Activated CD4-positive, alpha-beta T cell treated with anti-CD3 and anti-CD28 coated beads for 36 hours (primary cell): ENCODE results near the gene SLC2A6. TPM values are rescaled to one million over a fixed set of nuclear protein-coding genes. Genes with fewer than 3 reads are reported as not detected.

ENCODE experiments used
- ATAC-seq: fragments of 200-7000 bp; cut with Tn5 transposase; one replicate; pipeline ENCODE4 v1.10.0; 2021; ENCODE audit warnings: mild to moderate bottlenecking, moderate library complexity
- CTCF ChIA-PET: fragments of 350-600 bp; sonication (Branson Sonifier 250); formaldehyde crosslinking; loops from one replicate; lab custom pipeline; 2021; ENCODE audit warnings: antibody characterized with exemption; lab: Charles Lee
- POLR2A ChIA-PET: fragments of 350-600 bp; sonication (Branson Sonifier 250); formaldehyde crosslinking; loops from one replicate; lab custom pipeline; 2021; ENCODE audit warnings: antibody characterized with exemption, inconsistent platforms; lab: Charles Lee
- DNase-seq: peaks from one replicate; pipeline ENCODE4 v3.0.0-alpha.2; 2020
- H3K27ac Mint-ChIP-seq: one replicate; pipeline ENCODE4 v1.8.0; 2021; ENCODE audit warnings: mixed read lengths
- H3K27me3 Mint-ChIP-seq: one replicate; pipeline ENCODE4 v1.8.0; 2021; ENCODE audit warnings: mixed read lengths
- H3K36me3 Mint-ChIP-seq: one replicate; pipeline ENCODE4 v1.8.0; 2021; ENCODE audit warnings: low read depth, mixed read lengths
- H3K4me1 Mint-ChIP-seq: one replicate; pipeline ENCODE4 v1.8.0; 2021; ENCODE audit warnings: mixed read lengths
- H3K4me3 Mint-ChIP-seq: one replicate; pipeline ENCODE4 v1.8.0; 2021; ENCODE audit warnings: mild to moderate bottlenecking, moderate library complexity, mixed read lengths
- H3K9me3 Mint-ChIP-seq: one replicate; pipeline ENCODE4 v1.8.0; 2021; ENCODE audit warnings: low read depth, mixed read lengths
- intact Hi-C, 2 experiments: fragments of 100-400 bp; cut with DNase I in 1 of 2; cut with micrococcal nuclease in 1 of 2; formaldehyde crosslinking; loops; one replicate each; pipeline versions ENCODE4 v1.14.2 to v1.15.1; 2022 to 2024; cut with DNase I, micrococcal nuclease
- total RNA-seq, 2 experiments: library from RNA; stranded (reverse); gene quantifications; one replicate each; pipeline ENCODE4 v1.2.3, GENCODE V29; 2021

Gene SLC2A6
- total RNA-seq, 2 experiments from 2014 or later, result 1.6 to 1.9 TPM

GRCh38 chr9:133521122-133522072, 42.5 kb upstream of the SLC2A6 start:
- no peak overlapping the region for H3K27ac Mint-ChIP-seq

DNA sequence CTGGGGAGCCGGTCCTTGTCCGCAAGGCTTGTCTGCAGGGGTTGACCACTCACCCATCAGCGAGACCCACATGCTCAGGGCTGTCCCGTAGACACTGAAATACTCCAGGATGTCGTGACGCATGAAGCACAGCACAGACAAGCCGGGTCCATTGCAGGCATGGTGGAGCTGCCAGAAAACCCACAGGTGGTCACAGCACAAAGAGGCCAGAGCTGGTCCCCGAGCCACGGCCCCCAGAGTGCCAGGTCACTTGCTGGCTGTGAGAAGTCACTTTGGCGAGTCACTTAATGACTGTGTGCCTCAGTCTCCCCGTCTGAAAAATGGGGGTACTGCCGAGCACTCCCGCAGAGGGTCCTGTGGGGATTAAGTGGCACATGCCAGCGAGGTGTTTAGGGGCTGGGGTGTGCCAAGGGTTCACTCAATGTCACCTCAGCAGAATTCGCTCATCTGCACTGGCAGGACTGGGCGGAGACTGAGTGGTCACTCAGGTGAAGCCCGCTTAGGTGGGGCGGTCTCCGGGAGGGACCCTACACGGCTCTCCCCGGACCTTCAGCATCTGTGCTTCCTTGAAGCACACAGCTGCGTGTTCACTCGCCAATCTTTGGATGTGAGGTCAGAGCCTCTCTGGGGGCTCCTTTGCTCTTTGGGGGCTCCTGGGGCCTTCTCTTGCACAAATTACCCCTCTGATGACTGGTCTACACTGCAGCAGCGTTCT, 41.4 kb upstream of the SLC2A6 start:
- ATAC-seq (no peak), DNase-seq (no peak)
- H3K4me3 Mint-ChIP-seq, result no peak overlapping the region
- no peaks in the 10 kb centered on the region for H3K36me3 Mint-ChIP-seq
- no peak overlapping the region for H3K27ac Mint-ChIP-seq
- ChIA-PET CTCF (interaction anchor here (0.7 kb wide), 1 partner anchor 136 kb away, joined by 4 read pairs; no protein-coding TSS in a partner anchor), POLR2A (no interaction called here)
- no peaks in the 10 kb centered on the region for H3K9me3 Mint-ChIP-seq
- intact Hi-C loops, result no loop called here
- no peaks in the 10 kb centered on the region for H3K4me1 Mint-ChIP-seq
- H3K27me3 Mint-ChIP-seq, result no peaks in the 10 kb centered on the region

More at GRCh38 chr9:133521122-133522072, 42.5 kb upstream of the SLC2A6 start:
- no peak for ATAC-seq
- H3K9me3 Mint-ChIP-seq, result no peaks in the 10 kb centered on the region
- POLR2A ChIA-PET, result no interaction called here
- H3K4me3 Mint-ChIP-seq, result no peak overlapping the region
- CTCF ChIA-PET, result interaction anchor here (0.7 to 1.0 kb wide), 2 partner anchors 137 to 474 kb away, joined by 3 to 4 read pairs; no protein-coding TSS in a partner anchor
- H3K36me3 Mint-ChIP-seq, result no peaks in the 10 kb centered on the region
- intact Hi-C loops, result no loop called here
- H3K4me1 Mint-ChIP-seq, result peaks cover under 1% of the 10 kb centered on the region
- H3K27me3 Mint-ChIP-seq, result no peaks in the 10 kb centered on the region
- no peak for DNase-seq

- H3K27me3 Mint-ChIP-seq, result no peaks in the 10 kb centered on the region
- ChIA-PET POLR2A (no interaction called here), CTCF (no interaction called here)
- no peak for DNase-seq
- no peak for ATAC-seq
- H3K9me3 Mint-ChIP-seq, result no peaks in the 10 kb centered on the region
- H3K4me1 Mint-ChIP-seq, result no peaks in the 10 kb centered on the region
- H3K36me3 Mint-ChIP-seq, result no peaks in the 10 kb centered on the region
- H3K27ac Mint-ChIP-seq, result no peak overlapping the region
- intact Hi-C loops, result no loop called here
- no peak overlapping the region for H3K4me3 Mint-ChIP-seq
Observed at GRCh38 chr9:133519693-133520092, 40.8 kb upstream of the SLC2A6 start.

DNA sequence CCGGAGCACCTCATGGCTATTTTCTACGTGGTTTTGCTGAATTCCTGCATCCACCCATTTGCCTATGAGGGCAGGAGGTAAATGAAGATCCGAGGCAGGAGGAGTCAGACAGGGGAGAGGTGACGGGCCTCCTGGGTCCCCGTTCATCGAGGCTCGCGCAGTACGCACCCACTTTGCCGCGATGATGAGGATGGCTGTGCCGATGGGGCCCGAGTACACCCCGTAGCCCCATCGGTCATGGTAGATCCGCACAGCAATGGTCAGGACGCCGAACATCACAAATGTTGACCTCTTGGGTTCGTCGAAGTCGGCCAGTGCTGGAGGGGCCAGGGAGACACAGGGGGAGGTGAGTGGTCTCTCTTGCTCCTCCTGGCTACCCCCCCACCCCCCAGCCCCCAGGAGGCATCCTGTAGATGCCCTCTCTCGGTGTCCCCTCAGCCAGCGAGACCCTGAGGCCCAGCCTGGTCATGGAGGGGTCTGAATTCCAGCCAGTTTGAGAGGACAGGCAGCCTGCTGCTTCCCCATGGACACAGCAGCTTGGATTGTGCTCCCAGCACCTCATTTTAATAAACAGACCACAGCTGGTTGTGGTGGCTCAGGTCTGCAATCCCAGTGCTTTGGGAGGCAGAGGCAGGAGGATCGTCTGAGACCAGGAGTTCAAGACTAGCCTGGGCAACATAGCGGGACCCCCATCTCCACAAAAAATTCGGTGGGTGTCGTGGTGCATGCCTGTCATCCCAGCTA, 40.0 kb upstream of the SLC2A6 start:
- H3K27ac Mint-ChIP-seq, result no peak overlapping the region
- ChIA-PET CTCF (interaction anchor here (1.2 kb wide), 1 partner anchor 224 kb away, joined by 5 read pairs; no protein-coding TSS in a partner anchor), POLR2A (no interaction called here)
- H3K36me3 Mint-ChIP-seq, result no peaks in the 10 kb centered on the region
- H3K27me3 Mint-ChIP-seq, result no peaks in the 10 kb centered on the region
- no peaks in the 10 kb centered on the region for H3K4me1 Mint-ChIP-seq
- intact Hi-C loops, result no loop called here
- DNase-seq, result no peak
- no peak overlapping the region for H3K4me3 Mint-ChIP-seq
- no peak for ATAC-seq
- no peaks in the 10 kb centered on the region for H3K9me3 Mint-ChIP-seq

DNA sequence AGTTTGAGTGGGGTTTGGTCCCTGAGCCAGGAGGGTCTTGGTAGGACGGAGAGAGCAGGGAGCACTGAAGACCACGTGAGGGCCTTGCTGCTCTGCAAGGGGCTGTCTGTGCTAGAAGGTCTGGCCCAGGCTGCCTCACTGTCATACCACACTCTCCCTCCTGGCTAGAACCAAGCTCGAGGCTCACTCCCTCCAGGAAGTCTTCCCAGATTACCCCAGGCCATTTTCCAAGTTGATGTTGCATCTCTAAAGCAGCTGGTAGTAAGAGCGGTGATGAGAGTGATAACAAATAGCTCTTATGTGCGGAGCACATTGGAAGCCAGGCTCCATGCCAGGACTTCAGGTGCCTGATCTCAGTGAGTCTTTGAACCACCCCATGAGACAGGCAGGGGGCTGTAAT, 39.3 kb upstream of the SLC2A6 start:
- ChIA-PET CTCF (interaction anchor here (1.2 kb wide), 1 partner anchor 224 kb away, joined by 5 read pairs; no protein-coding TSS in a partner anchor), POLR2A (no interaction called here)
- no peak overlapping the region for H3K27ac Mint-ChIP-seq
- DNase-seq (no peak), ATAC-seq (no peak)
- H3K27me3 Mint-ChIP-seq, result no peaks in the 10 kb centered on the region
- H3K36me3 Mint-ChIP-seq, result no peaks in the 10 kb centered on the region
- intact Hi-C loops, result no loop called here
- no peaks in the 10 kb centered on the region for H3K9me3 Mint-ChIP-seq
- no peak overlapping the region for H3K4me3 Mint-ChIP-seq
- no peaks in the 10 kb centered on the region for H3K4me1 Mint-ChIP-seq

- POLR2A ChIA-PET, result no interaction called here
- H3K4me3 Mint-ChIP-seq, result no peak overlapping the region
- ATAC-seq (no peak), DNase-seq (no peak)
- no peaks in the 10 kb centered on the region for H3K9me3 Mint-ChIP-seq
- intact Hi-C loops, result no loop called here
- H3K36me3 Mint-ChIP-seq, result no peaks in the 10 kb centered on the region
- no peaks in the 10 kb centered on the region for H3K27me3 Mint-ChIP-seq
- CTCF ChIA-PET, result interaction anchor here (1.2 kb wide), 1 partner anchor 225 kb away, joined by 5 read pairs; no protein-coding TSS in a partner anchor
- H3K27ac Mint-ChIP-seq, result no peak overlapping the region
- no peaks in the 10 kb centered on the region for H3K4me1 Mint-ChIP-seq
Observed at GRCh38 chr9:133517711-133518110, 38.8 kb upstream of the SLC2A6 start.

DNA sequence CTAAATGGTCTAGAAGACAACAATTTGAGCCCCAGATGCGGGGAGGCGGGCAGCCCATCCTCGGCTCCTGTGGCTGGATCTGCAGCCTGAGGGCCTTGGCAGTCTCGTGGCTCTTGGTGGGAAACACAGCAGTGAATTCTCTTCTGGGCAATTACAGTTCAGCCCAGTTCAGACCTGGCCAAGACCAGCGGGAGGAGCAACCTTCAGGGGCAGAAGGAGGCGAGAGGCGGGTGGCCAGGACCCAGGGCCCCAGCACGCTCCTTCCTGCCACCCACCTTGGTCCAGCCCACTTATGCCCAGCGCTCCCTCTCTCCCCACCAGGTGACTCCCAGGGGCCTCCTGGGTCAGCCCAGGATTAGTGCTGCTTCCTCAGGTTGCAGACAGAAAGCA, 38.1 kb upstream of the SLC2A6 start:
- Mint-ChIP-seq H3K36me3 (no peaks in the 10 kb centered on the region), H3K27me3 (no peaks in the 10 kb centered on the region), H3K27ac (no peak overlapping the region), H3K4me1 (no peaks in the 10 kb centered on the region), H3K4me3 (no peak overlapping the region), H3K9me3 (no peaks in the 10 kb centered on the region)
- no peak for ATAC-seq
- DNase-seq, result no peak
- CTCF ChIA-PET, result no interaction called here
- intact Hi-C loops, result no loop called here
- POLR2A ChIA-PET, result no interaction called here

GRCh38 chr9:133516256-133516960, 37.5 kb upstream of the SLC2A6 start:
- ATAC-seq (no peak), DNase-seq (no peak)
- intact Hi-C loops, result no loop called here
- no peaks in the 10 kb centered on the region for H3K9me3 Mint-ChIP-seq
- no peaks in the 10 kb centered on the region for H3K27me3 Mint-ChIP-seq
- H3K4me3 Mint-ChIP-seq, result no peak overlapping the region
- ChIA-PET CTCF (no interaction called here), POLR2A (no interaction called here)
- H3K4me1 Mint-ChIP-seq, result no peaks in the 10 kb centered on the region
- H3K27ac Mint-ChIP-seq, result no peak overlapping the region
- no peaks in the 10 kb centered on the region for H3K36me3 Mint-ChIP-seq

DNA sequence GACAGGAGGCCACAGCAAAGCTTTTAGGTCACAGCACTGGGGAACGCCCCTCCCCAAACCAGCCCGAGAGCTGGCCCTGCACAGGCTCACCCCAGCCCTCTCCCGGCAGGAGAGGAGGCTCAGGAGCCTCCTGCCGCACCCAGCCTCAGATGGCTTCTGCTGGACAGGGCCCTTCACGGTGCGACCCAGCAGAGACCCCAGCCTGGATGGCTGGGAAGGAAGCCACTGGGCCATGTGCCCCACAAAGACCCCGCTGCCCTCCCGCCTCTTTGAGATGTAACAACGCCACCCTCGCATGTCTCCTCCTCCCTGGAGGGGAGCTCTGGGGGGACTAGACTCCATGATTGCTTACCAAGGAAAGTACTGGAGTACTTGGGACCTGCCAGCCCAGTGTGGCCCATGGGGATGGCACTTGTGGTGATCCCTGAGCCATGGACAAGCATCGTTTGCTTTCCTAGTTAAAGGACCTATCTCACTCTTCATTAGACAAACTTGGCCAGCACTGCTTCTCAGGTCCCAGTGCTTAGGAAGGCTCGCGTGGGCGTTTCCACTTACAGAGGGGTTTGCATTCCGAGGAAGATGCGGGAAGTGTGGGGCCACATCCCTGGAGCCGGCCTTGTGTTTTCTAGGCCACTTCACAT, 36.8 kb upstream of the SLC2A6 start:
- Mint-ChIP-seq H3K9me3 (no peaks in the 10 kb centered on the region), H3K4me3 (no peak overlapping the region), H3K36me3 (no peaks in the 10 kb centered on the region), H3K4me1 (no peaks in the 10 kb centered on the region), H3K27me3 (no peaks in the 10 kb centered on the region), H3K27ac (no peak overlapping the region)
- DNase-seq, result no peak
- ATAC-seq, result no peak
- ChIA-PET POLR2A (no interaction called here), CTCF (no interaction called here)
- intact Hi-C loops, result no loop called here

DNA sequence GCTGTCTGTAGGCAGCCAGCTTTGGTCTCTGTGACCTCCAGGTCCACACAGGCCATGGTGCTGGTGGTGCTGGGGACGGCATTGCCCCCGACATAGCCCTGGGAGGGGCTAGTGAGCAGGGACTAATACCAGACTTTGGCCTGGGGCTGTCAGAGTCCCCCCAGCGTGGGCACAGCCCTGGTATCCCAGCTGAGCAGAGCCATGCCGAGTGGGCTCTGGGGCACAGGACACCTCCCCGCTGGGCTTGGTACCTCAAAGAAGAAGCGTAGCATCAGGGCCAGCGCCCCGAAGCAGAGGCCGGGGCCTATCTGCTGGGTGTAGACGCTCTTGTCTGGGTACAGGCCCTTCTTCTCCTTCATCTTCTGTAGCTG, 36.3 kb upstream of the SLC2A6 start:
- ATAC-seq, result no peak
- H3K9me3 Mint-ChIP-seq, result no peaks in the 10 kb centered on the region
- no peak for DNase-seq
- ChIA-PET CTCF (no interaction called here), POLR2A (no interaction called here)
- intact Hi-C loops, result no loop called here
- no peaks in the 10 kb centered on the region for H3K36me3 Mint-ChIP-seq
- H3K4me1 Mint-ChIP-seq, result no peaks in the 10 kb centered on the region
- H3K27me3 Mint-ChIP-seq, result no peaks in the 10 kb centered on the region
- H3K27ac Mint-ChIP-seq, result no peak overlapping the region
- no peak overlapping the region for H3K4me3 Mint-ChIP-seq
